Endothelial cell of umbilical vein (primary cell): Measurements from ENCODE around the gene P4HA3. TPM values are rescaled to one million over a fixed set of nuclear protein-coding genes. Genes with fewer than 3 reads are reported as not detected.

ENCODE experiments used
- BruUV-seq: library from RNA; stranded (reverse); fragments of 400-500 nt; replicated peaks from 2 replicates; lab custom pipeline; 2021; lab: Mats Ljungman, UMichigan
- CTCF ChIA-PET: fragments of 300-600, 350-600 bp; sonication (Branson Sonifier 250); formaldehyde crosslinking; loops from one replicate; lab custom pipeline; 2021; ENCODE audit warnings: antibody characterized with exemption, inconsistent platforms; lab: Charles Lee
- POLR2A ChIA-PET: fragments of 300-600, 350-600 bp; sonication (Branson Sonifier 250); formaldehyde crosslinking; loops from one replicate; lab custom pipeline; 2021; ENCODE audit warnings: antibody characterized with exemption, inconsistent platforms; lab: Charles Lee
- DNase-seq: peaks from one replicate; pipeline ENCODE4 v3.0.0-alpha.2; 2011; ENCODE audit warnings: low read depth, low spot score
- FAIRE-seq: peaks from 2 replicates; lab custom pipeline; 2011; peaks lifted over from hg19 to GRCh38; lab: Jason Lieb, UNC
- H2AFZ ChIP-seq: 2 replicates; pipeline ENCODE4 v1.6.0; 2012; ENCODE audit warnings: low read depth, low read length, control low read depth, inconsistent platforms
- H3K27ac ChIP-seq: 2 replicates; pipeline ENCODE4 v1.5.1; 2011; ENCODE audit warnings: low read depth, mild to moderate bottlenecking, control low read depth, low read length, moderate library complexity; ENCODE audit not compliant: insufficient read depth
- H3K27me3 ChIP-seq, 2 experiments: 2 replicates each; pipeline versions ENCODE4 v1.6.0 to v1.6.1; 2011; ENCODE audit warnings: low read length in 2 of 2, mixed read lengths in 1 of 2; ENCODE audit not compliant: control insufficient read depth in 2 of 2, insufficient read depth in 2 of 2
- H3K36me3 ChIP-seq, 2 experiments: 2 replicates in 1 of 2; 3 replicates in 1 of 2; pipeline ENCODE4 v1.5.1; 2011; ENCODE audit warnings: low read length in 2 of 2, mild to moderate bottlenecking in 1 of 2, moderate library complexity in 1 of 2; ENCODE audit not compliant: control insufficient read depth in 2 of 2, insufficient read depth in 2 of 2; ENCODE audit errors: extremely low read depth in 1 of 2
- H3K4me1 ChIP-seq: 3 replicates; pipeline ENCODE4 v1.5.1; 2011; ENCODE audit warnings: mild to moderate bottlenecking, low read length; ENCODE audit not compliant: control insufficient read depth, insufficient read depth; ENCODE audit errors: extremely low read depth
- H3K4me2 ChIP-seq: 2 replicates; pipeline ENCODE4 v1.6.1; 2011; ENCODE audit warnings: low read length, control low read depth, mixed read lengths; ENCODE audit not compliant: insufficient read depth
- H3K4me3 ChIP-seq, 3 experiments: fragments of 200-600 bp in 1 of 3; sonication (generic), shearing (Covaris generic) in 1 of 3; replicated peaks in 1 of 3; 2 replicates each; pipeline ENCODE4 v1.5.1; 2011 to 2016; ENCODE audit warnings: control low read depth in 3 of 3, low read length in 3 of 3, mild to moderate bottlenecking in 2 of 3, inconsistent platforms in 1 of 3, low read depth in 1 of 3, moderate library complexity in 1 of 3; ENCODE audit not compliant: insufficient read depth in 1 of 3
- H3K79me2 ChIP-seq: 2 replicates; pipeline ENCODE4 v1.6.0; 2012; ENCODE audit warnings: low read length, inconsistent platforms; ENCODE audit not compliant: control insufficient read depth, insufficient read depth
- H3K9ac ChIP-seq: replicated peaks from 2 replicates; pipeline ENCODE3; 2011; ENCODE audit warnings: low read length, control low read depth; ENCODE audit not compliant: insufficient read depth; ENCODE audit errors: extremely low read depth
- H3K9me1 ChIP-seq: replicated peaks from 3 replicates; pipeline ENCODE4 v1.6.0; 2011; ENCODE audit warnings: mild to moderate bottlenecking, low read length; ENCODE audit not compliant: control insufficient read depth, insufficient read depth; ENCODE audit errors: extremely low read depth
- H3K9me3 ChIP-seq: replicated peaks from 2 replicates; pipeline ENCODE4 v1.5.1; 2012; ENCODE audit warnings: low read length, inconsistent platforms; ENCODE audit not compliant: control insufficient read depth, insufficient read depth
- H4K20me1 ChIP-seq: replicated peaks from 2 replicates; pipeline ENCODE3; 2011; ENCODE audit warnings: mild to moderate bottlenecking, low read length; ENCODE audit not compliant: control insufficient read depth, insufficient read depth; ENCODE audit errors: extremely low read depth
- EZH2 ChIP-seq: IDR thresholded peaks from 2 replicates; pipeline ENCODE4 v1.6.1; 2012; ENCODE audit warnings: borderline replicate concordance, low read depth, mild to moderate bottlenecking, moderate library complexity, low read length, inconsistent platforms; ENCODE audit not compliant: severe bottlenecking
- FOS ChIP-seq: IDR thresholded peaks from 2 replicates; pipeline ENCODE4 v1.6.1; 2011; ENCODE audit warnings: mild to moderate bottlenecking, low read length, moderate library complexity, borderline replicate concordance; ENCODE audit not compliant: insufficient read depth
- GATA2 ChIP-seq: IDR thresholded peaks from 2 replicates; pipeline ENCODE4 v1.7.0; 2011; ENCODE audit warnings: low read depth, mild to moderate bottlenecking, moderate library complexity, mixed read lengths, low read length; ENCODE audit not compliant: insufficient read length, insufficient read depth
- JUN ChIP-seq: IDR thresholded peaks from 2 replicates; pipeline ENCODE4 v1.6.1; 2011; ENCODE audit warnings: borderline replicate concordance, low read depth; ENCODE audit not compliant: insufficient read length, insufficient read depth
- MYC ChIP-seq: IDR thresholded peaks from one replicate; pipeline ENCODE4 v1.6.1; 2011; ENCODE audit warnings: mild to moderate bottlenecking, low read depth, low read length
- POLR2A ChIP-seq: IDR thresholded peaks from 2 replicates; pipeline ENCODE4 v1.6.1; 2012; ENCODE audit warnings: low read depth, mild to moderate bottlenecking, control low read depth, low read length
- POLR2AphosphoS5 ChIP-seq: IDR thresholded peaks from 2 replicates; pipeline ENCODE4 v1.6.1; 2012; ENCODE audit warnings: low read depth, mild to moderate bottlenecking, control low read depth, low read length, moderate library complexity; ENCODE audit not compliant: insufficient read depth
- dilution Hi-C: fragments of 300-500 bp; cut with MboI; formaldehyde crosslinking; loops from one replicate; pipeline ENCODE4 v1.15.0; 2019; ENCODE audit warnings: low sequenced_read_pairs; ENCODE audit not compliant: extremely low pct_ligation_motif_present
- intact Hi-C: fragments of 100-400 bp; cut with micrococcal nuclease; formaldehyde crosslinking; loops from one replicate; pipeline ENCODE4 v1.10.0; 2022
- polyA plus RNA-seq, 4 experiments: library from polyadenylated mRNA; depleted of rRNA in 3 of 4; stranded (reverse) in 3 of 4; unstranded in 1 of 4; fragments of >200 nt; gene quantifications; 2 replicates each; pipeline versions ENCODE4 v1.2.1 to v1.2.3, GENCODE V29; 2011 to 2012; ENCODE audit warnings: missing spikeins in 1 of 4
- total RNA-seq: library from RNA; stranded (reverse); gene quantifications from 2 replicates; pipeline ENCODE4 v1.2.3, GENCODE V29; 2021
- TF ChIP-seq, protein P1 (sequence below), 2 donors: IDR thresholded peaks; 1 replicate in 1 of 2; 2 replicates in 1 of 2; pipeline ENCODE4 v1.5.1; 2011; ENCODE audit warnings: low read length in 2 of 2, mild to moderate bottlenecking in 2 of 2, moderate library complexity in 2 of 2, control low read depth in 1 of 2, inconsistent platforms in 1 of 2, low read depth in 1 of 2; ENCODE audit not compliant: insufficient read depth in 1 of 2; ENCODE audit errors: extremely low read depth in 1 of 2
- TF ChIP-seq, protein P2 (sequence below): IDR thresholded peaks from 2 replicates; pipeline ENCODE4 v1.6.1; 2011; ENCODE audit not compliant: insufficient read depth, insufficient read length

The P4HA3 gene
- total and polyA plus RNA-seq, 2 donors (not counting 3 experiments of a cell fraction or from before 2014, with no cell fraction given): 26.9 to 40.0 TPM

- no TSS peak for BruUV-seq
- peaks cover 0 to 4% of the 10 kb centered on the region in 2 experiments for H3K36me3 ChIP-seq
These were observed 76.3 kb downstream of the P4HA3 start for GRCh38 chr11:74235121-74235520.

More at GRCh38 chr11:74235121-74235520, 76.3 kb downstream of the P4HA3 start:
- H3K4me1 ChIP-seq: no peaks in the 10 kb centered on the region
- DNase-seq (no peak), FAIRE-seq (no peak)
- H2AFZ ChIP-seq: no peak overlapping the region
- TF ChIP-seq MYC: no peak
- TF ChIP-seq, protein P1, sequence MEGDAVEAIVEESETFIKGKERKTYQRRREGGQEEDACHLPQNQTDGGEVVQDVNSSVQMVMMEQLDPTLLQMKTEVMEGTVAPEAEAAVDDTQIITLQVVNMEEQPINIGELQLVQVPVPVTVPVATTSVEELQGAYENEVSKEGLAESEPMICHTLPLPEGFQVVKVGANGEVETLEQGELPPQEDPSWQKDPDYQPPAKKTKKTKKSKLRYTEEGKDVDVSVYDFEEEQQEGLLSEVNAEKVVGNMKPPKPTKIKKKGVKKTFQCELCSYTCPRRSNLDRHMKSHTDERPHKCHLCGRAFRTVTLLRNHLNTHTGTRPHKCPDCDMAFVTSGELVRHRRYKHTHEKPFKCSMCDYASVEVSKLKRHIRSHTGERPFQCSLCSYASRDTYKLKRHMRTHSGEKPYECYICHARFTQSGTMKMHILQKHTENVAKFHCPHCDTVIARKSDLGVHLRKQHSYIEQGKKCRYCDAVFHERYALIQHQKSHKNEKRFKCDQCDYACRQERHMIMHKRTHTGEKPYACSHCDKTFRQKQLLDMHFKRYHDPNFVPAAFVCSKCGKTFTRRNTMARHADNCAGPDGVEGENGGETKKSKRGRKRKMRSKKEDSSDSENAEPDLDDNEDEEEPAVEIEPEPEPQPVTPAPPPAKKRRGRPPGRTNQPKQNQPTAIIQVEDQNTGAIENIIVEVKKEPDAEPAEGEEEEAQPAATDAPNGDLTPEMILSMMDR (IDR thresholded peaks at IDR 0.05; ENCODE audit: extremely low read depth in 1 of 2, insufficient read depth in 1 of 2, low read depth in 1 of 2, low read length in 2 of 2): no peak
- no peak for TF ChIP-seq EZH2
- no peak for TF ChIP-seq GATA2
- TF ChIP-seq POLR2A: no peak
- TF ChIP-seq POLR2AphosphoS5: no peak
- TF ChIP-seq FOS: no peak
- TF ChIP-seq, protein P2, sequence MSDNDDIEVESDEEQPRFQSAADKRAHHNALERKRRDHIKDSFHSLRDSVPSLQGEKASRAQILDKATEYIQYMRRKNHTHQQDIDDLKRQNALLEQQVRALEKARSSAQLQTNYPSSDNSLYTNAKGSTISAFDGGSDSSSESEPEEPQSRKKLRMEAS: no peak
- TF ChIP-seq JUN: no peak
- H3K9ac ChIP-seq: no peak overlapping the region
- no peak overlapping the region for H3K4me2 ChIP-seq
- no peaks in the 10 kb centered on the region for H3K9me3 ChIP-seq
- intact Hi-C loops (no loop called here), dilution Hi-C loops (no loop called here)
- POLR2A ChIA-PET: no interaction called here
- CTCF ChIA-PET: no interaction called here
- no peaks in the 10 kb centered on the region for H3K27me3 ChIP-seq
- no peaks in the 10 kb centered on the region for H3K79me2 ChIP-seq
- no peak overlapping the region for H3K27ac ChIP-seq
- no peaks in the 10 kb centered on the region for H4K20me1 ChIP-seq
- H3K9me1 ChIP-seq: no peaks in the 10 kb centered on the region
- H3K4me3 ChIP-seq: no peak overlapping the region
